Stimulated activated CD4-positive, alpha-beta T cell treated with anti-CD3 and anti-CD28 coated beads, TNF-alpha, amount 100 ng/mL, for 4 hours (primary cell): ENCODE measurements around the gene RPS6KB2.
"Not testable (repeated sequence)": the region's sequence is repeated elsewhere in the genome, so short reads cannot be mapped to it uniquely, and the experiment has no call there.

Experiments
- DNase-seq, 3 experiments: peaks; one replicate each; pipeline ENCODE4 v3.0.0-alpha.2; 2020; ENCODE audit warnings: low read depth in 3 of 3

RPS6KB2 gene

GRCh38 chr11:67442504-67443404 is 14.5 kb downstream of the RPS6KB2 start:
- DNase-seq: no peak

GRCh38 chr11:67445515-67445914 is 17.2 kb downstream of the RPS6KB2 start:
- no peak for DNase-seq

GRCh38 chr11:67448220-67448609 is 19.9 kb downstream of the RPS6KB2 start:
- no peak for DNase-seq

GRCh38 chr11:67449116-67449844 is 21.0 kb downstream of the RPS6KB2 start:
- no peak for DNase-seq

GRCh38 chr11:67450796-67451657 is 22.7 kb downstream of the RPS6KB2 start:
- DNase-seq: no peak

- no peak for DNase-seq
Observed at GRCh38 chr11:67451658-67451976, 23.3 kb downstream of the RPS6KB2 start.

- DNase-seq: no peak
Observed at GRCh38 chr11:67452141-67452952, 24.1 kb downstream of the RPS6KB2 start, which contains the start of gene GPR152. TSS of gene GPR152 (minus strand) at chr11:67452729. CDS start at chr11:67452724, 5 bp downstream.

- DNase-seq: no peak
Observed at GRCh38 chr11:67453816-67454732, 25.8 kb downstream of the RPS6KB2 start.

GRCh38 chr11:67455054-67455453 is 26.8 kb downstream of the RPS6KB2 start, which contains the start of gene CABP4:
TSS of gene CABP4 (plus strand) at chr11:67455354. CDS start at chr11:67455424, 70 bp downstream.
- DNase-seq: no peak

- DNase-seq: no peak
Observed at GRCh38 chr11:67456068-67456705, 27.9 kb downstream of the RPS6KB2 start.

- DNase-seq: no peak
Observed at GRCh38 chr11:67457453-67457852, 29.2 kb downstream of the RPS6KB2 start.

- no peak for DNase-seq
Observed at GRCh38 chr11:67458266-67458665, 30.0 kb downstream of the RPS6KB2 start.

GRCh38 chr11:67463186-67463585 is 34.9 kb downstream of the RPS6KB2 start:
- no peak for DNase-seq

- DNase-seq: no peak
Observed at GRCh38 chr11:67463680-67464410, 35.6 kb downstream of the RPS6KB2 start.

- peak; percentile 79 to 89 (median 84) for DNase-seq
Observed at GRCh38 chr11:67464411-67465188, 36.3 kb downstream of the RPS6KB2 start.

- no peak for DNase-seq
Observed at GRCh38 chr11:67465189-67465510, 36.9 kb downstream of the RPS6KB2 start.

- not testable (repeated sequence) for DNase-seq
Observed at GRCh38 chr11:67465530-67465929, 37.2 kb downstream of the RPS6KB2 start.

GRCh38 chr11:67466367-67466766 is 38.1 kb downstream of the RPS6KB2 start:
- no peak for DNase-seq
